Neuronal stem cell (in vitro differentiated cells): Measurements from ENCODE around the gene SLC25A43. TPM values are rescaled to one million over a fixed set of nuclear protein-coding genes. Genes with fewer than 3 reads are reported as not detected.

Source experiments
- small RNA-seq: library from polyadenylated mRNA; stranded (forward); fragments of <200 nt; extraction: miRNeasy Mini kit (QIAGEN cat#:217004); gene quantifications from one replicate; pipeline ENCODE3, GENCODE V24; 2013; ENCODE audit not compliant: insufficient read depth

The SLC25A43 gene

Small RNA genes within 50 kb of the gene (small RNA-seq; reads per million reads assigned to genes)
- gene RNU1-67P (not detected), gene RNY3P16 (not detected)
